Right ventricle myocardium inferior (tissue), 1 donor: Measurements from ENCODE around the gene MST1. TPM values are rescaled to one million over a fixed set of nuclear protein-coding genes. Genes with fewer than 3 reads are reported as not detected.
"Not testable (repeated sequence)": the region's sequence is repeated elsewhere in the genome, so short reads cannot be mapped to it uniquely, and the experiment has no call there.

Experiments used
- ATAC-seq: fragments of 200-7000 bp; cut with Tn5 transposase; one replicate; pipeline ENCODE4 v1.9.1; 2020; ENCODE audit warnings: mild to moderate bottlenecking, moderate library complexity
- DNase-seq: peaks from one replicate; pipeline ENCODE4 v3.0.0; 2021; ENCODE audit errors: missing footprints
- intact Hi-C: fragments of 100-400 bp; cut with DNase I; formaldehyde crosslinking; loops from one replicate; pipeline ENCODE4 v1.11.0; 2022
- total RNA-seq: library from RNA; stranded (reverse); fragmentation: NEBNext Ultra II Directional; extraction: Animal tissue kit (Norgen Biotek cat#: 25700); gene quantifications from one replicate; pipeline ENCODE4 v1.2.1, GENCODE V29; 2021
- donor health status: DM: no; HTN: yes; CAD: no; lungs with severe emphysema.

The MST1 gene
- total RNA-seq, 1 donor from 2014 or later: 4.6 TPM

- DNase-seq, intact Hi-C loops: not testable (repeated sequence)
- peak; percentile 38 for ATAC-seq
Measured at GRCh38 chr3:49686769-49687423, 2.4 kb downstream of the MST1 start.

- ATAC-seq: peak; percentile 1
- intact Hi-C loops, DNase-seq: not testable (repeated sequence)
Measured at GRCh38 chr3:49686346-49686745, 2.9 kb downstream of the MST1 start.

GRCh38 chr3:49685846-49686245 lies 3.4 kb downstream of the MST1 start:
- DNase-seq, ATAC-seq, intact Hi-C loops: not testable (repeated sequence)

GRCh38 chr3:49685103-49685502 lies 4.2 kb downstream of the MST1 start:
- intact Hi-C loops, DNase-seq, ATAC-seq: not testable (repeated sequence)

- ATAC-seq, DNase-seq, intact Hi-C loops: not testable (repeated sequence)
Measured at GRCh38 chr3:49684453-49684852, 4.8 kb downstream of the MST1 start.

GRCh38 chr3:49683162-49683561 lies 6.1 kb downstream of the MST1 start:
- intact Hi-C loops: no loop called here
- ATAC-seq: no peak
- no peak for DNase-seq

GRCh38 chr3:49681543-49681942 lies 7.7 kb downstream of the MST1 start:
- ATAC-seq: no peak
- intact Hi-C loops: no loop called here
- no peak for DNase-seq

- intact Hi-C loops: no loop called here
- no peak for DNase-seq
- ATAC-seq: no peak
Measured at GRCh38 chr3:49681232-49681522, 8.1 kb downstream of the MST1 start.

GRCh38 chr3:49680493-49681231 lies 8.6 kb downstream of the MST1 start:
- ATAC-seq (no peak), DNase-seq (no peak)
- intact Hi-C loops: no loop called here

GRCh38 chr3:49675912-49676311 lies 13.4 kb downstream of the MST1 start:
- intact Hi-C loops: no loop called here
- DNase-seq (no peak), ATAC-seq (no peak)

- intact Hi-C loops: loop anchor here (5.0 kb wide), 1 partner anchor 207 kb away; no protein-coding TSS in a partner anchor
- ATAC-seq (peak; percentile 33), DNase-seq (no peak)
Measured at GRCh38 chr3:49674497-49674983, 14.7 kb downstream of the MST1 start.

GRCh38 chr3:49673715-49674496 lies 15.4 kb downstream of the MST1 start, which contains the start of gene APEH:
Gene APEH, plus strand, starts transcription at chr3:49674351. Its CDS starts 51 bp downstream, at chr3:49674402.
- peak; percentile 96 for ATAC-seq
- peak; percentile 99 for DNase-seq
- intact Hi-C loops: loop anchor here (5.0 kb wide), 1 partner anchor 207 kb away; no protein-coding TSS in a partner anchor

GRCh38 chr3:49673121-49673714 lies 16.1 kb downstream of the MST1 start:
- no peak for ATAC-seq
- no peak for DNase-seq
- intact Hi-C loops: loop anchor here (5.0 kb wide), 1 partner anchor 206 kb away; no protein-coding TSS in a partner anchor

- ATAC-seq: no peak
- no peak for DNase-seq
- intact Hi-C loops: loop anchor here (1.0 to 5.0 kb wide), 2 partner anchors 132 to 204 kb away; no protein-coding TSS in a partner anchor
Measured at GRCh38 chr3:49671291-49672288, 17.7 kb downstream of the MST1 start.

- DNase-seq (no peak), ATAC-seq (no peak)
- intact Hi-C loops: loop anchor here (1.0 to 5.0 kb wide), 2 partner anchors 132 to 204 kb away; no protein-coding TSS in a partner anchor
Measured at GRCh38 chr3:49670940-49671290, 18.4 kb downstream of the MST1 start.

GRCh38 chr3:49669352-49669751 lies 19.9 kb downstream of the MST1 start:
- no peak for ATAC-seq
- intact Hi-C loops: no loop called here
- no peak for DNase-seq

GRCh38 chr3:49668861-49669260 lies 20.4 kb downstream of the MST1 start:
- DNase-seq (no peak), ATAC-seq (no peak)
- intact Hi-C loops: no loop called here

- no peak for DNase-seq
- ATAC-seq: no peak
- intact Hi-C loops: no loop called here
Measured at GRCh38 chr3:49668414-49668797, 20.9 kb downstream of the MST1 start.
